CD4-positive, alpha-beta T cell treated with Interleukin-17A for 4 hours (primary cell): ENCODE measurements around the gene TENT5C.

Experiments
- DNase-seq: peaks from one replicate; pipeline ENCODE4 v3.0.0-alpha.2; 2020; ENCODE audit warnings: mixed read lengths

The TENT5C gene

DNA sequence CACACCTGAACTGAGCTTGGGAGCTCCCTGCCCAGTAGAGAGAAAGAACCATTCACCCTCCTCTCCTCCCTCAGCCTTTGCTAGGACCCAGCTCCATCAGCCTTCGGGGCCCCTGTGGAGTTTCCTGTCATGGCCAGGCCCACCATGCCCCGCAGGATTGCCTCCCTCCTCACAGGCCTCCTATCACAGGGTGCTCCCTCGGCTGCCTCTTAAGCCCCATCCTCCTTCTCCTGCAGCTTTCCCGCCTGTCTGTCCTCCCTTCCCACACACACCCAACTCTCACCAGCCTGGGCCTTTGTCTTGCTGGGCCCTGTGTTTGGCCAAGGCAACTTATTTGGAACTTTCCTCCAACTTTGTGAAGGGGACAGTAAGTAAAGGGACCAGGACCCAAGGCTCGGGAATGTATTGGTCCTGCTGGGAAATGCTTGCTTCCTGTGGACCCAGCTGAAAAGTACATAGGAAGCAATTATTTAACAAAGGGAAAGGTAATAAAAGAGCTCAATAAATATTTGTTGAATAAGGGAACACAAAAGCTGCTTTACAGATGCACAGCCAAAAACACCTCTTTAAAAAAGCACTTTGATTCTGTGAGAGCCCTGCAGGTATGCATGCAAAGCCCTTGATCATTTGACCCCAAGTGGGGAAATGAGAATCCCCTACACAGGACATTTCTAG is 31.6 kb upstream of the TENT5C start:
- DNase-seq: no peak

- no peak for DNase-seq
Observed at GRCh38 chr1:117575586-117576225, 30.1 kb upstream of the TENT5C start.

GRCh38 chr1:117576236-117576635 is 29.6 kb upstream of the TENT5C start:
- no peak for DNase-seq

DNA sequence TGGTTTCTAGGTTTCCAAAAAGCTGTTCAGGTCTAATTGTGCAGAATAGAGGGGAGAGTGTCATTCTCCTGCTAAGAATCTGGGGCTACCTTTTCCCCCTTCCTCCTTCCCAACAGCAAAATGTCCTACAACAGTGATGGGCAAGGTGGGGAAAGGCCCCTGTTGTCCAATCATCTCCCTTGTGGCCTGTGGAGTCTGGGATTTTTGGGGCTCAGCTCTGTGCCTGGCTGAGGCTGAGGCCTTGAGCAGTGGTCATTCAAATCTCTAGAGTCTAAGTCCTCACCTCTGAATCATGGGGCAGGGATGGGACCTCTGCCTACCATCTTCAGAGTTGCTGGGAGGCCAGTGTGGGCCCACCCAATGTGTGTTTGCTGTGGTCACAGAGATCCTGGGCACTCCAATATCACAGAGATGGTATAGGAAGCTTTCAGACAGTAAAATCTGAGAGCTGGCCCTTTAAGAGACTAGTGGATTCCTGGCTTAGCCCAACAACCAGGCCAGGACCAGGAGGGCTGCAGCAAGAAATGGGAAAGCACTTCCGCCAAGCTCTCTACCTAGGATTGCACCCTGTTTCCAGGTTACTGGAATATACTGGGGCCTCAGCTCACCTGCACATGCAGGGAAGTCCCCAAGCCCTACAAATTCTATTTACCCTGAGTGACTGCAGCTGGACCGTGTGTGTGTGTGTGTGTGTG is 28.5 kb upstream of the TENT5C start:
- no peak for DNase-seq

DNA sequence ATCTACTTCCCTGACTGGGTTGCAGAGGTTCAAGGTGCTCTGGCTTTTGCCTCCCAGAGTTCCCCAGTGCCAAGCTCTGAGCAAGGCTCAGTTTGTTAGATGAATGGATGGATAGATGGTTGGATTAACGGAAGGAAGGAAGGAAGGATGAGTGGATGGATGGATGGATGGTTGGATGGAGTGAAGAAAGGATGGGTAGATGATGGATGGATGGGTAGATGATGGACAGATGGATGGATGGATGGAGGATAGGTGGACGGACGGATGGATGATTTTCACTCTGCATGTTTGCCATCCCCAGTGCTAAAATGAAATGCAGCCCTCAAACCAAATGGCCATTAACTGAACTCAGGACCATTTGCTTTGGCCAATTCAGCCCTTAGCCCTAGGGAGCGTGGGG is 27.4 kb upstream of the TENT5C start:
- no peak for DNase-seq

- DNase-seq: no peak
Observed at GRCh38 chr1:117579221-117579906, 26.5 kb upstream of the TENT5C start.

DNA sequence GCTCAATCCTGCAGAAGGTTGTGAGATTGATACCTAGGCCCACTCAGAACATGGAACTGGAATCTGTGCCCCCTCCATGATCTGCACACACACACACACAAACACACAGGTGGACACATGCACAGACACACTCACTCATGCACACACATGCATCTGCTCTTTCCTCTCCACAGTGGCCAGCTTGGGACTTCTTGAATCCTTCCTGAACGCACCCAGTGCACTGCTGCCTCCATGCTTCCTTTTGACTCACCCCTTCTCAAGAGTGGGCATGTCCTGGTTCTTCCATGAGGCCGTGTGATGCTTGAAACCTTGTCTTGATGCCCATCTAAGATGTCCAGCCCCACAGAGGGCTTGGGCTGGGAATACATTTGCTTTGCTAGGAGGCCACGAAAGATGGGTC is 25.4 kb upstream of the TENT5C start:
- no peak for DNase-seq

GRCh38 chr1:117580882-117581281 is 25.0 kb upstream of the TENT5C start:
- no peak for DNase-seq

GRCh38 chr1:117581391-117581943 is 24.4 kb upstream of the TENT5C start:
- DNase-seq: no peak

DNA sequence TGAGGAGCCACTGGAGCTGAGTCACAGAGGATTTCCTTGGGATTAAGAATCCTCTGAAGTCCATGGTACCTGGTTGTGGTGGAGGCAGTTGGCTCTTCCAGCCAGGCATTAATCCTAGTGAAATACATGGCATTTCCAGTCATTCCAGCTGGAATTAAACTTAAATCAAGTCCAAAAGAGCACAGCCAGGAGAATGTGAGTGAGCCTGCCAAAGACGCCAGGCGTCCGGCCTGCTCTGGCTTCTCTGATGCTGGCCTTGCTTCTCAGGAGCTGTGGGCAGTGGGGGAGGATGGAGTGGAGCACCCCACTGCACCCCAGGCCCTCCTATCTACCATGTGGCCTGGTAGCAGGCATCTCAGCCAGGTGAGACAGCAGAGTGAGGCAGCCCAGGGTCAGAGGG is 23.4 kb upstream of the TENT5C start:
- DNase-seq: no peak

DNA sequence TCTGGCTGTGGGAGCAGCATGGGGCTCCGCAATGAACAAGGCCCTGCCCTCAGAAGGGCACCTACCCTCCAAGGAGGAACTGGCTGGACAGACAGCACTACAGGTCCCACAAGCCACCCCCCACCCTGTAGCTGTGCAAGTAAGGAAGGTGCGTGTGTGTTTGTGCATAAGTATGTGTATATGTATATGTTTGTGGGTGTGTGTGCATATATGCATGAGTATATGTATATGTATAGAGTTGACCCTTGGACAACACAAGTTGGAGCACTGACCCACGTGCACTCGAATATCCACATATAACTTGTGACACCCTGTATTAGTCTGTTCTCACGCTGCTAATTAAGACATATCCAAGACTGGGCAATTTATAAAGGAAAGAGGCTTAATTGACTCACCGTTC is 22.6 kb upstream of the TENT5C start:
- DNase-seq: no peak

GRCh38 chr1:117584181-117584580 is 21.7 kb upstream of the TENT5C start:
- DNase-seq: no peak

- DNase-seq: no peak
Observed at GRCh38 chr1:117585086-117585485, 20.8 kb upstream of the TENT5C start.

DNA sequence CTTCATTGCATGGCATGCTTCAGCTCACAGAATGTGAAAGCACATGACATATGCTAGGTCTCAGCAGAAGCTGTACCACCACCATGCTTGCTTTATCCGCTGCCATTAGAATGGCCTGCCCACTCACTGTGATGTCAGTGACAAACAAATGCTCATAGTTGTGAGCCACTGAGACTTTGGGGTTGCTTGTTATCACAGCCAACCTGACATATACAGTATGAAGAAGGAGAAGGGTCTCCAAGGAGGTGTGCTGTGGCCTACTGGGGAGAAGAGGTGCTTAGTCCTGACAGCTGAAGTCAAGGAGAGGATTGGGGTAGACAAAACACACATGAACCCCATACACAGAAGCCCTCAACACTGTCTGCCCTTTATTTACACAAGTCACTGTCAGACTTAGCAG is 19.5 kb upstream of the TENT5C start:
- DNase-seq: no peak

DNA sequence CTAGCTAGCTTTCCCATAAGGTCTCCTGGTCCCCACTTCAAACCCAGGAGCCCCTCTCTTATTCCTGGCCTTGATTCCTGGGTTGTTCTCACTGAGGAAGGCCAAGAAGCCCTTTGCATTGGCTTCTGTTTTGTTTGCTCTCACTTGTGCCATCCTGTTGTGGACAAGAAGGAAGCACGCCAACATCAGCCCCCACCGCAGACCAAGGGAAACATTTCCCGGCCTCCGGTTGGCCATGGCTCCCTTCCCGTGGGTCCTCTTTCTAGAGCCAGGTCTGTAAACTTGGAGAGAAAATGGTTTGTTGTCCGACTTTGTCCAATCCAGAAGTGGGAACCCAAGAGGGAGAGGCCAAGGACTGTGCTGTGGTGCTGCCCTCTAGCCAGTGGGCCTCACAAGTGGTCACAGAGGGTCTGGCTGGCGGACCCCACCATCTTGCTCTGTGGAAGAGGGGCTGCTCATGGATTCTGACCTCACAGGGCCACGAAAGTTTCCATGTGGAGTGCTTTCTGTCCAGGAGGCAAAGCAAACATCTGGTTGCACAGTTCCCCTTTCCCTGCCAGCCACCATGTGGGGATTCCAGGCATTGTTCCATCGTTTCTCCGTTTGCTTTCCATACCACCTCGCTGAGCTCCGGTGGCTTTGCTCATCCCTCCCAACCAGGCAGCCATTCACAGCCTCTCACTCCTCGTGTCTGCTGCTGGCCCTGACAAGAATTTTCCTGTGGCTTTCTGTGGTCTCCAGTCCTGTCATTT is 18.9 kb upstream of the TENT5C start:
- no peak for DNase-seq

DNA sequence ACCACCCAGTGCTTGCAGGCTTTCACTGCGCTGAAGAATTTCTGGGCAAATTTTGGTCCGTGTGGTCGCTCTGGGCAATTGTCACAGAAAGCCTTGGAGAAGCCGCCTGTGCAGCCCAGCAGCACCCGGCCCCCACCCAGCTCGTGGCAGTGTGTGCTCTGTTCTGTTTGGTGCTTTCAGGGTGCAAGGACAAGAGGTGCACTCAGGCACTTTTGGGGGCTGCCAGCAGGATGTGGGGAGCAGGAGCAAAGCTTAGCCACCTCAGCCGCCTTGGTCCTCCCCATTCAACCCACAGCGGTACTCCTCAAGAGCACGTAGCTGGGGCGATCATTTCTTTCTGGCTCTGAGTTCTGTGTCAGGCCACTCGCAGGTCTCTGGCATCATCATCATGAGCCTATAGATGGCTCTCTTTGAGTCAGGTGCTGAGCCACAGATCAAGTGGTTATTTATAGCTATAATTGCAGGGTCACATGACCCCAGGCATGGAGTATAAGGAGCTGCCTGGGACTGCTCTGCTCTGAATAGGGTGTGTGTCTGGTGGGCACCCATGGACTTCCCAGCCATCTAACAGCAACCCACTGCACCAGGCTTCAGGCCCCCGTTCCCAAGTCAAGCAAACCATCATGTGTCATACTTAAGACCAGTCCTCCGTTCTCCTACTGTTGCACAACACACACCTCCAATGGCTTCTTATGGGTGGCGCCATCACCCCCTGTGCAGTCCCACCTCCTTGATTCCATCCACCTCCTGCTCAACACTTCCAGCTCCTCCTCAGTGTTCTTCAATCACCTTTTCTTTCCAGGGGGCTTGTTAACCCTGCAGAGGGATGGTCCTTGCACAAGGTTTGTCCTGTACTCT is 18.1 kb upstream of the TENT5C start:
- no peak for DNase-seq

DNA sequence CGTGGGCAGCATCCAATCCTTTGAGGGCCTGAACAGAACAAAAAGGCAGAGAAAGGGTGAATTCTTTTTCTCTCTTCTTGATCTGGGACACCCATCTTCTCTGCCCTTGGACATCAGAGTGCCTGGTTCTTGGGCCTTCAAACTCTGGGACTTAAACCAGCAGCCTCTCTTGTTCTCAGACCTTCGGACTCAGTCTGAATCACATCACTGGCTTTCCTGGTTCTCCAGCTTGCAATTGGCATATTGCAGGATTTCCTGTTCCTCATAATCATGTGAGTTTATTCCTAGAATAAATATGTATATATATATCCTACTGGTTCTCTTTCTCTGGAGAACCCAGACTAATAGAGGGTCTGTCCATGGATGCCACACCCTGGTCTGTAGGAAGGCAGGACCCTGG is 16.3 kb upstream of the TENT5C start:
- no peak for DNase-seq

GRCh38 chr1:117590273-117590925 is 15.4 kb upstream of the TENT5C start:
- DNase-seq: no peak

- DNase-seq: no peak
Observed at GRCh38 chr1:117591252-117591651, 14.6 kb upstream of the TENT5C start.

- no peak for DNase-seq
Observed at GRCh38 chr1:117592155-117592554, 13.7 kb upstream of the TENT5C start.
